ENCODE measurements around the gene CHP1. TPM values are rescaled to one million over a fixed set of nuclear protein-coding genes. Genes with fewer than 3 reads are reported as not detected.

Gene CHP1
- total and polyA plus RNA-seq, 9 of the 15 experiments (the other 6 are each of a cell fraction or from before 2014, with no cell fraction given) = 31.7 to 83.4 (median 67.6) TPM

GRCh38 chr15:41235929-41236328 is 4.9 kb downstream of the CHP1 start:
- no peak for ATAC-seq
- ChIA-PET POLR2A (interaction anchor here (0.7 kb wide), 1 partner anchor 252 kb away, joined by 3 read pairs; no protein-coding TSS in a partner anchor), CTCF (ENCODE audit: low intra/inter-chr PET ratio) (no interaction called here)
- peaks cover 19 to 23% of the 10 kb centered on the region in 2 experiments for H3K4me1 ChIP-seq (replicated peaks in 1 of 2; ENCODE audit: control insufficient read depth in 2 of 2, insufficient read depth in 2 of 2, low read length in 2 of 2)
- H3K27ac ChIP-seq (ENCODE audit: extremely low read depth, low read depth, low read length) = no peak overlapping the region
- intact Hi-C loops (cut with micrococcal nuclease) = no loop called here
- H3K9me1 ChIP-seq (ENCODE audit: control insufficient read depth, insufficient read depth, low read length) = no peaks in the 10 kb centered on the region
- H3K4me3 ChIP-seq = no peak overlapping the region
- no peak overlapping the region for H2AFZ ChIP-seq (ENCODE audit: low read depth, low read length)
- H3K9me3 ChIP-seq (replicated peaks; ENCODE audit: control insufficient read depth, insufficient read depth, low read depth, low read length) = no peaks in the 10 kb centered on the region
- no TSS peak for BruUV-seq (replicated peaks)
- no peaks in the 10 kb centered on the region for H3K27me3 ChIP-seq (ENCODE audit: control insufficient read depth in 2 of 2, insufficient read depth in 2 of 2, low read length in 2 of 2)
- H3K4me2 ChIP-seq (ENCODE audit: insufficient read depth, low read length) = no peak overlapping the region
- TF ChIP-seq EP300 (IDR thresholded peaks at IDR 0.05; ENCODE audit: low read length) (no peak), RBM25 (IDR thresholded peaks at IDR 0.05; ENCODE audit: low read depth, low read length, severe bottlenecking) (peak; percentile 5), ZNF121 (CRISPR knock-in tag; conservative IDR thresholded peaks at IDR 0.05) (peak; percentile 52; the same call in 1 of the 2 replicates)
- in situ Hi-C loops (cut with MboI) = no loop called here
- DNase-seq (ENCODE audit: extremely low read depth in 1 of 4, low spot score in 3 of 4) = no peak
- no peak for FAIRE-seq
- peaks cover 50% of the 10 kb centered on the region for H3K79me2 ChIP-seq (ENCODE audit: control insufficient read depth, insufficient read depth, low read length)
- H4K20me1 ChIP-seq (replicated peaks; ENCODE audit: control insufficient read depth, insufficient read depth, low read length) = no peaks in the 10 kb centered on the region
- no peak overlapping the region for H3K9ac ChIP-seq (ENCODE audit: insufficient read depth in 1 of 2, low read depth in 2 of 2, low read length in 2 of 2)
- peaks cover 19% of the 10 kb centered on the region; the same call in 2 of the 3 replicates for H3K36me3 ChIP-seq (ENCODE audit: control insufficient read depth, insufficient read depth, low read length)

GRCh38 chr15:41238100-41238499 is 7.0 kb downstream of the CHP1 start:
- CTCF ChIA-PET (ENCODE audit: low intra/inter-chr PET ratio) = no interaction called here
- Histone ChIP-seq H3K9ac (ENCODE audit: insufficient read depth in 1 of 2, low read depth in 2 of 2, low read length in 2 of 2) (no peak overlapping the region), H3K4me3 (no peak overlapping the region), H3K79me2 (ENCODE audit: control insufficient read depth, insufficient read depth, low read length) (peaks cover 38% of the 10 kb centered on the region), H3K27me3 (ENCODE audit: control insufficient read depth in 2 of 2, insufficient read depth in 2 of 2, low read length in 2 of 2) (no peaks in the 10 kb centered on the region), H3K4me2 (ENCODE audit: insufficient read depth, low read length) (no peak overlapping the region), H4K20me1 (replicated peaks; ENCODE audit: control insufficient read depth, insufficient read depth, low read length) (0 out of 2 replicates have a peak, but pooled peaks cover 3% of the 10 kb centered on the region), H3K4me1 (replicated peaks in 1 of 2; ENCODE audit: control insufficient read depth in 2 of 2, insufficient read depth in 2 of 2, low read length in 2 of 2) (peaks cover 11 to 21% of the 10 kb centered on the region in 2 experiments), H3K9me1 (ENCODE audit: control insufficient read depth, insufficient read depth, low read length) (peaks cover 3% of the 10 kb centered on the region), H3K27ac (ENCODE audit: extremely low read depth, low read depth, low read length) (no peak overlapping the region), H3K9me3 (replicated peaks; ENCODE audit: control insufficient read depth, insufficient read depth, low read depth, low read length) (no peaks in the 10 kb centered on the region), H2AFZ (ENCODE audit: low read depth, low read length) (no peak overlapping the region), H3K36me3 (ENCODE audit: control insufficient read depth, insufficient read depth, low read length) (peaks cover 31% of the 10 kb centered on the region)
- intact Hi-C loops (cut with micrococcal nuclease) (no loop called here), in situ Hi-C loops (cut with MboI) (no loop called here)
- TF ChIP-seq SMARCE1 (IDR thresholded peaks at IDR 0.05) (no peak), ZKSCAN1 (IDR thresholded peaks at IDR 0.05; ENCODE audit: low read depth, low read length) (no peak), ZNF717 (CRISPR knock-in tag; IDR thresholded peaks at IDR 0.05) (no peak), SMAD4 (CRISPR knock-in tag; conservative IDR thresholded peaks at IDR 0.05) (no peak), RFX5 (IDR thresholded peaks at IDR 0.05; ENCODE audit: low read depth, low read length) (no peak), TBP (optimal IDR thresholded peaks at IDR 0.05; ENCODE audit: low read depth, low read length) (no peak), KLF1 (tag; IDR thresholded peaks at IDR 0.05) (no peak), YY1 (IDR thresholded peaks at IDR 0.05; ENCODE audit: borderline replicate concordance in 1 of 3, control insufficient read depth in 1 of 3, extremely low read depth in 1 of 3, insufficient read depth in 3 of 3, insufficient read length in 1 of 3, insufficient replicate concordance in 2 of 3, low read depth in 1 of 3, low read length in 2 of 3) (no peak), GMEB1 (CRISPR knock-in tag; IDR thresholded peaks at IDR 0.05) (no peak), ZNF707 (CRISPR knock-in tag; conservative IDR thresholded peaks at IDR 0.05) (no peak)
- TF ChIP-seq, protein P1, sequence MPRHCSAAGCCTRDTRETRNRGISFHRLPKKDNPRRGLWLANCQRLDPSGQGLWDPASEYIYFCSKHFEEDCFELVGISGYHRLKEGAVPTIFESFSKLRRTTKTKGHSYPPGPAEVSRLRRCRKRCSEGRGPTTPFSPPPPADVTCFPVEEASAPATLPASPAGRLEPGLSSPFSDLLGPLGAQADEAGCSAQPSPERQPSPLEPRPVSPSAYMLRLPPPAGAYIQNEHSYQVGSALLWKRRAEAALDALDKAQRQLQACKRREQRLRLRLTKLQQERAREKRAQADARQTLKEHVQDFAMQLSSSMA (CRISPR knock-in tag; IDR thresholded peaks at IDR 0.05) = no peak
- BruUV-seq (replicated peaks) = no TSS peak
- DNase-seq (ENCODE audit: extremely low read depth in 1 of 4, low spot score in 3 of 4) (no peak), ATAC-seq (no peak), FAIRE-seq (no peak)
- 79% methylated on average over 5 of the region's 5 CpGs for WGBS (ENCODE audit: insufficient coverage, low coverage, missing lambda C conversion rate)
- POLR2A ChIA-PET = interaction anchor here (0.8 to 1.1 kb wide), 3 partner anchors 49 to 95 kb away, joined by 4 to 7 read pairs (median 6); partner anchors contain the start of genes NUSAP1 and OIP5

Measured in K562 (cell line).